ENCODE measurements around the gene RTEL1.

DNA sequence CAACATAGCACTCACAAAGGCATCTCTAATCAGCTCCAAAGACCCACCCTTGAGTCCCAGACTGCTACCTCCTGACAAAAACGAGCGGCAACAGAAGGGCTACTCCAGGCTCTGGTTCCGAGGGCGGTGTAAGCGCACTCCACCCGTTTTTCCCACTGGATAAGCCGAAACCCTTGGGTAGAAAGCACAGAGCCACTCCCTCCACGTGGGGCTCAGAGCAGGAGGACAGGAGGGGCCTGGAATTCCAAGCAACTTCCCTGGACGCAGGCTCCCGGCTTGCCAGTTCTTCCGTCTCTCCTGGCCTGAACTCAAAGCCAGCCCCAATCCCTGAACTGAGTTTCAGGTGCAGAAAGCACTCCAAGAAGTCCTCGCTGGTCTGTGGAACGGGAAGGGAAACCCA is 38.6 kb upstream of the RTEL1 start:
- TF ChIP-seq, protein P1, sequence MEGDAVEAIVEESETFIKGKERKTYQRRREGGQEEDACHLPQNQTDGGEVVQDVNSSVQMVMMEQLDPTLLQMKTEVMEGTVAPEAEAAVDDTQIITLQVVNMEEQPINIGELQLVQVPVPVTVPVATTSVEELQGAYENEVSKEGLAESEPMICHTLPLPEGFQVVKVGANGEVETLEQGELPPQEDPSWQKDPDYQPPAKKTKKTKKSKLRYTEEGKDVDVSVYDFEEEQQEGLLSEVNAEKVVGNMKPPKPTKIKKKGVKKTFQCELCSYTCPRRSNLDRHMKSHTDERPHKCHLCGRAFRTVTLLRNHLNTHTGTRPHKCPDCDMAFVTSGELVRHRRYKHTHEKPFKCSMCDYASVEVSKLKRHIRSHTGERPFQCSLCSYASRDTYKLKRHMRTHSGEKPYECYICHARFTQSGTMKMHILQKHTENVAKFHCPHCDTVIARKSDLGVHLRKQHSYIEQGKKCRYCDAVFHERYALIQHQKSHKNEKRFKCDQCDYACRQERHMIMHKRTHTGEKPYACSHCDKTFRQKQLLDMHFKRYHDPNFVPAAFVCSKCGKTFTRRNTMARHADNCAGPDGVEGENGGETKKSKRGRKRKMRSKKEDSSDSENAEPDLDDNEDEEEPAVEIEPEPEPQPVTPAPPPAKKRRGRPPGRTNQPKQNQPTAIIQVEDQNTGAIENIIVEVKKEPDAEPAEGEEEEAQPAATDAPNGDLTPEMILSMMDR (IDR thresholded peaks at IDR 0.05 in 8 of 11, conservative IDR thresholded peaks at IDR 0.05 in 3 of 11) = no peak
- no peak for TF ChIP-seq POLR2A (IDR thresholded peaks at IDR 0.05)
